Endothelial cell of umbilical vein (primary cell): Measurements from ENCODE around the gene CDC42SE1. TPM values are rescaled to one million over a fixed set of nuclear protein-coding genes. Genes with fewer than 3 reads are reported as not detected.

Source experiments
- BruUV-seq: library from RNA; stranded (reverse); fragments of 400-500 nt; replicated peaks from 2 replicates; lab custom pipeline; 2021; lab: Mats Ljungman, UMichigan
- CTCF ChIA-PET: fragments of 300-600, 350-600 bp; sonication (Branson Sonifier 250); formaldehyde crosslinking; loops from one replicate; lab custom pipeline; 2021; ENCODE audit warnings: antibody characterized with exemption, inconsistent platforms; lab: Charles Lee
- POLR2A ChIA-PET: fragments of 300-600, 350-600 bp; sonication (Branson Sonifier 250); formaldehyde crosslinking; loops from one replicate; lab custom pipeline; 2021; ENCODE audit warnings: antibody characterized with exemption, inconsistent platforms; lab: Charles Lee
- DNase-seq: peaks from one replicate; pipeline ENCODE4 v3.0.0-alpha.2; 2011; ENCODE audit warnings: low read depth, low spot score
- FAIRE-seq: peaks from 2 replicates; lab custom pipeline; 2011; peaks lifted over from hg19 to GRCh38; lab: Jason Lieb, UNC
- H2AFZ ChIP-seq: 2 replicates; pipeline ENCODE4 v1.6.0; 2012; ENCODE audit warnings: low read depth, low read length, control low read depth, inconsistent platforms
- H3K27ac ChIP-seq: 2 replicates; pipeline ENCODE4 v1.5.1; 2011; ENCODE audit warnings: low read depth, mild to moderate bottlenecking, control low read depth, low read length, moderate library complexity; ENCODE audit not compliant: insufficient read depth
- H3K27me3 ChIP-seq, 2 experiments: 2 replicates each; pipeline versions ENCODE4 v1.6.0 to v1.6.1; 2011; ENCODE audit warnings: low read length in 2 of 2, mixed read lengths in 1 of 2; ENCODE audit not compliant: control insufficient read depth in 2 of 2, insufficient read depth in 2 of 2
- H3K36me3 ChIP-seq, 2 experiments: 2 replicates in 1 of 2; 3 replicates in 1 of 2; pipeline ENCODE4 v1.5.1; 2011; ENCODE audit warnings: low read length in 2 of 2, mild to moderate bottlenecking in 1 of 2, moderate library complexity in 1 of 2; ENCODE audit not compliant: control insufficient read depth in 2 of 2, insufficient read depth in 2 of 2; ENCODE audit errors: extremely low read depth in 1 of 2
- H3K4me1 ChIP-seq: 3 replicates; pipeline ENCODE4 v1.5.1; 2011; ENCODE audit warnings: mild to moderate bottlenecking, low read length; ENCODE audit not compliant: control insufficient read depth, insufficient read depth; ENCODE audit errors: extremely low read depth
- H3K4me2 ChIP-seq: 2 replicates; pipeline ENCODE4 v1.6.1; 2011; ENCODE audit warnings: low read length, control low read depth, mixed read lengths; ENCODE audit not compliant: insufficient read depth
- H3K4me3 ChIP-seq, 3 experiments: fragments of 200-600 bp in 1 of 3; sonication (generic), shearing (Covaris generic) in 1 of 3; replicated peaks in 1 of 3; 2 replicates each; pipeline ENCODE4 v1.5.1; 2011 to 2016; ENCODE audit warnings: control low read depth in 3 of 3, low read length in 3 of 3, mild to moderate bottlenecking in 2 of 3, inconsistent platforms in 1 of 3, low read depth in 1 of 3, moderate library complexity in 1 of 3; ENCODE audit not compliant: insufficient read depth in 1 of 3
- H3K79me2 ChIP-seq: 2 replicates; pipeline ENCODE4 v1.6.0; 2012; ENCODE audit warnings: low read length, inconsistent platforms; ENCODE audit not compliant: control insufficient read depth, insufficient read depth
- H3K9ac ChIP-seq: replicated peaks from 2 replicates; pipeline ENCODE3; 2011; ENCODE audit warnings: low read length, control low read depth; ENCODE audit not compliant: insufficient read depth; ENCODE audit errors: extremely low read depth
- H3K9me1 ChIP-seq: replicated peaks from 3 replicates; pipeline ENCODE4 v1.6.0; 2011; ENCODE audit warnings: mild to moderate bottlenecking, low read length; ENCODE audit not compliant: control insufficient read depth, insufficient read depth; ENCODE audit errors: extremely low read depth
- H3K9me3 ChIP-seq: replicated peaks from 2 replicates; pipeline ENCODE4 v1.5.1; 2012; ENCODE audit warnings: low read length, inconsistent platforms; ENCODE audit not compliant: control insufficient read depth, insufficient read depth
- H4K20me1 ChIP-seq: replicated peaks from 2 replicates; pipeline ENCODE3; 2011; ENCODE audit warnings: mild to moderate bottlenecking, low read length; ENCODE audit not compliant: control insufficient read depth, insufficient read depth; ENCODE audit errors: extremely low read depth
- EZH2 ChIP-seq: IDR thresholded peaks from 2 replicates; pipeline ENCODE4 v1.6.1; 2012; ENCODE audit warnings: borderline replicate concordance, low read depth, mild to moderate bottlenecking, moderate library complexity, low read length, inconsistent platforms; ENCODE audit not compliant: severe bottlenecking
- FOS ChIP-seq: IDR thresholded peaks from 2 replicates; pipeline ENCODE4 v1.6.1; 2011; ENCODE audit warnings: mild to moderate bottlenecking, low read length, moderate library complexity, borderline replicate concordance; ENCODE audit not compliant: insufficient read depth
- GATA2 ChIP-seq: IDR thresholded peaks from 2 replicates; pipeline ENCODE4 v1.7.0; 2011; ENCODE audit warnings: low read depth, mild to moderate bottlenecking, moderate library complexity, mixed read lengths, low read length; ENCODE audit not compliant: insufficient read length, insufficient read depth
- JUN ChIP-seq: IDR thresholded peaks from 2 replicates; pipeline ENCODE4 v1.6.1; 2011; ENCODE audit warnings: borderline replicate concordance, low read depth; ENCODE audit not compliant: insufficient read length, insufficient read depth
- MYC ChIP-seq: IDR thresholded peaks from one replicate; pipeline ENCODE4 v1.6.1; 2011; ENCODE audit warnings: mild to moderate bottlenecking, low read depth, low read length
- POLR2A ChIP-seq: IDR thresholded peaks from 2 replicates; pipeline ENCODE4 v1.6.1; 2012; ENCODE audit warnings: low read depth, mild to moderate bottlenecking, control low read depth, low read length
- POLR2AphosphoS5 ChIP-seq: IDR thresholded peaks from 2 replicates; pipeline ENCODE4 v1.6.1; 2012; ENCODE audit warnings: low read depth, mild to moderate bottlenecking, control low read depth, low read length, moderate library complexity; ENCODE audit not compliant: insufficient read depth
- dilution Hi-C: fragments of 300-500 bp; cut with MboI; formaldehyde crosslinking; loops from one replicate; pipeline ENCODE4 v1.15.0; 2019; ENCODE audit warnings: low sequenced_read_pairs; ENCODE audit not compliant: extremely low pct_ligation_motif_present
- intact Hi-C: fragments of 100-400 bp; cut with micrococcal nuclease; formaldehyde crosslinking; loops from one replicate; pipeline ENCODE4 v1.10.0; 2022
- polyA plus RNA-seq, 4 experiments: library from polyadenylated mRNA; depleted of rRNA in 3 of 4; stranded (reverse) in 3 of 4; unstranded in 1 of 4; fragments of >200 nt; gene quantifications; 2 replicates each; pipeline versions ENCODE4 v1.2.1 to v1.2.3, GENCODE V29; 2011 to 2012; ENCODE audit warnings: missing spikeins in 1 of 4
- total RNA-seq: library from RNA; stranded (reverse); gene quantifications from 2 replicates; pipeline ENCODE4 v1.2.3, GENCODE V29; 2021
- TF ChIP-seq, protein P1 (sequence below): IDR thresholded peaks from 2 replicates; pipeline ENCODE4 v1.6.1; 2011; ENCODE audit not compliant: insufficient read depth, insufficient read length
- TF ChIP-seq, protein P2 (sequence below), 2 donors: IDR thresholded peaks; 1 replicate in 1 of 2; 2 replicates in 1 of 2; pipeline ENCODE4 v1.5.1; 2011; ENCODE audit warnings: low read length in 2 of 2, mild to moderate bottlenecking in 2 of 2, moderate library complexity in 2 of 2, control low read depth in 1 of 2, inconsistent platforms in 1 of 2, low read depth in 1 of 2; ENCODE audit not compliant: insufficient read depth in 1 of 2; ENCODE audit errors: extremely low read depth in 1 of 2

Gene CDC42SE1
- total and polyA plus RNA-seq, 2 donors (not counting 3 experiments of a cell fraction or from before 2014, with no cell fraction given), result 59.6 to 85.9 TPM

DNA sequence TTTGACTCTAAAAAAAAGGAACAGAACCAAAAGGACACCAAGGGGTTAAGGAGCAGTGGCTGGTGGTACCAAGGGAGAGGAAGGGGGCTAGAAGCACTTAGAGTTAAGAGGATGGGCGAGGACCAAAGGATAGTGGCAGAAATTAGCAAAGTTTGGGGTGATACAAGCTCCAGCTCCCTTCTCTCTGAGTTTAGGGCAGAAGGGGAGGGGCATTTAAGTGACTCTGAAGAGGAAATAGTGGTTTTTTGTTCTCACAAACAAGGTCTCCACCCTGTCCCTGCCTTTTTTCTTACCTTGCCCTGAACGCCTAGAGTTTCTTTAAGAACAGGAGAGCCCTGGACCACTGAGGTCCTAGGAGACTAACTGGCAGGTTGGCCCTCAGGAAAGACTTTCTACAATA lies 3.3 kb downstream of the CDC42SE1 start:
- peak overlapping the region; percentile 33 for H3K4me2 ChIP-seq
- intact Hi-C loops (no loop called here), dilution Hi-C loops (no loop called here)
- ChIA-PET CTCF (interaction anchor here (1.2 to 3.2 kb wide), 2 partner anchors 15 to 31 kb away, joined by 3 to 19 read pairs; partner anchors contain the start of gene GABPB2), POLR2A (no interaction called here)
- H3K36me3 ChIP-seq, result peaks cover 29 to 37% of the 10 kb centered on the region in 2 experiments
- no peak for TF ChIP-seq POLR2AphosphoS5
- TF ChIP-seq POLR2A, result no peak
- no peak for TF ChIP-seq JUN
- TF ChIP-seq GATA2, result no peak
- no peak for TF ChIP-seq EZH2
- TF ChIP-seq, protein P1, sequence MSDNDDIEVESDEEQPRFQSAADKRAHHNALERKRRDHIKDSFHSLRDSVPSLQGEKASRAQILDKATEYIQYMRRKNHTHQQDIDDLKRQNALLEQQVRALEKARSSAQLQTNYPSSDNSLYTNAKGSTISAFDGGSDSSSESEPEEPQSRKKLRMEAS, result no peak
- TF ChIP-seq, protein P2, sequence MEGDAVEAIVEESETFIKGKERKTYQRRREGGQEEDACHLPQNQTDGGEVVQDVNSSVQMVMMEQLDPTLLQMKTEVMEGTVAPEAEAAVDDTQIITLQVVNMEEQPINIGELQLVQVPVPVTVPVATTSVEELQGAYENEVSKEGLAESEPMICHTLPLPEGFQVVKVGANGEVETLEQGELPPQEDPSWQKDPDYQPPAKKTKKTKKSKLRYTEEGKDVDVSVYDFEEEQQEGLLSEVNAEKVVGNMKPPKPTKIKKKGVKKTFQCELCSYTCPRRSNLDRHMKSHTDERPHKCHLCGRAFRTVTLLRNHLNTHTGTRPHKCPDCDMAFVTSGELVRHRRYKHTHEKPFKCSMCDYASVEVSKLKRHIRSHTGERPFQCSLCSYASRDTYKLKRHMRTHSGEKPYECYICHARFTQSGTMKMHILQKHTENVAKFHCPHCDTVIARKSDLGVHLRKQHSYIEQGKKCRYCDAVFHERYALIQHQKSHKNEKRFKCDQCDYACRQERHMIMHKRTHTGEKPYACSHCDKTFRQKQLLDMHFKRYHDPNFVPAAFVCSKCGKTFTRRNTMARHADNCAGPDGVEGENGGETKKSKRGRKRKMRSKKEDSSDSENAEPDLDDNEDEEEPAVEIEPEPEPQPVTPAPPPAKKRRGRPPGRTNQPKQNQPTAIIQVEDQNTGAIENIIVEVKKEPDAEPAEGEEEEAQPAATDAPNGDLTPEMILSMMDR (IDR thresholded peaks at IDR 0.05; ENCODE audit: extremely low read depth in 1 of 2, insufficient read depth in 1 of 2, low read depth in 1 of 2, low read length in 2 of 2), result no peak
- no peak for TF ChIP-seq FOS
- no peak for TF ChIP-seq MYC
- FAIRE-seq (no peak), DNase-seq (no peak)
- H3K4me1 ChIP-seq, result peaks cover 20% of the 10 kb centered on the region
- H3K27me3 ChIP-seq, result no peaks in the 10 kb centered on the region
- peaks cover 9% of the 10 kb centered on the region for H4K20me1 ChIP-seq
- peaks cover 64% of the 10 kb centered on the region for H3K79me2 ChIP-seq
- no peaks in the 10 kb centered on the region for H3K9me1 ChIP-seq
- H3K9ac ChIP-seq, result no peak overlapping the region
- no peak overlapping the region for H2AFZ ChIP-seq
- no TSS peak for BruUV-seq
- H3K9me3 ChIP-seq, result no peaks in the 10 kb centered on the region
- H3K27ac ChIP-seq, result no peak overlapping the region
- no peak overlapping the region for H3K4me3 ChIP-seq
